HUES64 (cell line): ENCODE results near the gene ABT1.

Source experiments
- H3K27ac ChIP-seq: 2 replicates; pipeline ENCODE4 v1.7.0; 2013; ENCODE audit warnings: low read depth, low read length, inconsistent platforms
- H3K27me3 ChIP-seq: 2 replicates; pipeline ENCODE4 v1.6.1; 2013; ENCODE audit warnings: mild to moderate bottlenecking, low read length; ENCODE audit not compliant: insufficient read depth
- H3K36me3 ChIP-seq: 2 replicates; pipeline ENCODE4 v1.6.1; 2013; ENCODE audit warnings: mild to moderate bottlenecking, low read length; ENCODE audit not compliant: insufficient read depth
- H3K4me1 ChIP-seq: 2 replicates; pipeline ENCODE4 v1.6.1; 2013; ENCODE audit warnings: mild to moderate bottlenecking, low read length, moderate library complexity; ENCODE audit not compliant: insufficient read depth
- H3K4me3 ChIP-seq: 2 replicates; pipeline ENCODE4 v1.5.1; 2013; ENCODE audit warnings: mild to moderate bottlenecking, low read length, moderate library complexity
- H3K9ac ChIP-seq: 2 replicates; pipeline ENCODE4 v1.6.1; 2013; ENCODE audit warnings: mild to moderate bottlenecking, low read depth, low read length
- H3K9me3 ChIP-seq: 2 replicates; pipeline ENCODE4 v1.6.1; 2013; ENCODE audit warnings: low read depth, low read length; ENCODE audit not compliant: insufficient read depth
- WGBS: fragments of 150-250, 120-280 bp; methylation state at CpG from one replicate; pipeline ENCODE4 v1.1.7; 2013; ENCODE audit warnings: missing lambda C conversion rate; 5-methylcytosine and 5-hydroxymethylcytosine counted together

Gene ABT1

DNA sequence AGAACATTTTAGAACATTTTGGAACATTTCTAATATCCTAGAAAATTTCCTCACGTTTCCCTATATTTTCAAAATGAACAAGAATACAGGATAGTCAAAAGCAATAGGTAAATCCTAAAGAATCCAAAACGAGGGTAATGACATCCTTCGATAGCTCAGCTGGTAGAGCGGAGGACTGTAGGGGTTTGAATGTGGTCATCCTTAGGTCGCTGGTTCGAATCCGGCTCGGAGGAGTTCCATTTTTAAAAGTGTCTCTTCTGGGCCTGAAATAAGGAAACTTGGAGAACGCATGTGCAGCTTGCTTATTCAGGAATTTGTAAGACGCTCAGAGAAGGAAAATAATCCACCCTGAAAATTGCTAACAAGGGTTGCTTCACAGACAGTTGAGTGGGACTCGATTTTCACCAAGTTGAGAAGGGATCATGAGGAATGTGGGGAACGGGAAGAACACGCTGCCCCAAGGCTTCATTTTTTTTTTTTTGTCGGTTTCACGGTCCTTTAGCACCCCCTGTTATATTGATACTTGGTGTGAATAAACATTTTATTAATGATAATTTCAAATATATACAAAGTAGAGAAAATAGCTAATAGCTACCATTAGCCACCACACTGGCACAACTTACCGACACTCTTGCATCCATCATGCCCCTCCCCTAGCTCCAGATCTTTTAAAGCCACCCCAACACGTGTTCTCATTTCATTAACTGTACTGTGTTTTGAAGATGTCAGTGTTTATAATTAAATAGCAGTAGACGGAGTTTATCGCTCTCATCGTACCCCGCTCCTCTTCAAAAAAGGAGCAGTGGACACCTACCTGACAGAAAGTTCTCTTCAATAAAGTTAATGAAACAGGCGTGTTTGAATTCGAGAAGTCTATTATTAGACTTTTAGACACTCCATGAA is 1.8 kb upstream of the ABT1 start:
- Histone ChIP-seq H3K4me3 (peak overlapping the region; percentile 87), H3K27ac (no peak overlapping the region), H3K9ac (no peak overlapping the region), H3K9me3 (no peaks in the 10 kb centered on the region), H3K36me3 (peaks cover 20% of the 10 kb centered on the region), H3K27me3 (no peaks in the 10 kb centered on the region; the same call in 1 of the 2 replicates), H3K4me1 (0 out of 2 replicates have a peak, but pooled peaks cover 2% of the 10 kb centered on the region)
- WGBS: 11% methylated on average over 18 of the region's 23 CpGs

DNA sequence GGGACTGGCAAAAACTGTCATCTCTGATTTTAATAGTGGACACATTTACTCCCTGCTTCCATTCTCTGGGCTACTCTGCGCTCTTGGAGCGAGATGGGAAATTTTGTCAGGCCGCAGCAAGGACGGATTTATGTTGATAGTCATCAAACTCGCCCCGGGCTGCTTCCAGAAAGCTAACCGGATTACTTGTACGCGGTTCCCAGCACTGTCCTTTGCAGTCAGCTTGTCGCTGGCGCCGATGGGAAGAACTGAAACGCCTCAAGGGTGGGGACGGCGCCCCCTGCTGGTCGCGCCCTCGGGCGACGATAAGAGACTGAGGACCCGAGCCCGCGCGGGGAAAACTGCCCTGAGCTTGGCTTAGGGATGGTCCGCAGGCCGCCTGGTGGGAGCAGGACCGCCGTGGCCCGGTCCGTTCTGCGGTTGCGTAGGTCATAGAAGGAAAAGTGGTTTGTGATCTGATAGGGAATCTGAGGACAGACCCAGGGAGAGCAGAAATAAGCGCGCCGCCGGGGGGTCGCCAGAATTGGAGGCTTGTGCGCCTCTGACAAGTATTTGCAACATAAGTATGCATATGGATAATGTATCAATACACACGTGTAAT is 984 bp upstream of the ABT1 start:
- peak overlapping the region; percentile 87 for H3K4me3 ChIP-seq
- 2% methylated on average over 37 of the region's 39 CpGs for WGBS
- no peak overlapping the region for H3K27ac ChIP-seq
- no peaks in the 10 kb centered on the region; the same call in 1 of the 2 replicates for H3K27me3 ChIP-seq
- H3K9ac ChIP-seq: no peak overlapping the region
- peaks cover 21% of the 10 kb centered on the region for H3K36me3 ChIP-seq
- 0 out of 2 replicates have a peak, but pooled peaks cover 2% of the 10 kb centered on the region for H3K4me1 ChIP-seq
- H3K9me3 ChIP-seq: no peaks in the 10 kb centered on the region

DNA sequence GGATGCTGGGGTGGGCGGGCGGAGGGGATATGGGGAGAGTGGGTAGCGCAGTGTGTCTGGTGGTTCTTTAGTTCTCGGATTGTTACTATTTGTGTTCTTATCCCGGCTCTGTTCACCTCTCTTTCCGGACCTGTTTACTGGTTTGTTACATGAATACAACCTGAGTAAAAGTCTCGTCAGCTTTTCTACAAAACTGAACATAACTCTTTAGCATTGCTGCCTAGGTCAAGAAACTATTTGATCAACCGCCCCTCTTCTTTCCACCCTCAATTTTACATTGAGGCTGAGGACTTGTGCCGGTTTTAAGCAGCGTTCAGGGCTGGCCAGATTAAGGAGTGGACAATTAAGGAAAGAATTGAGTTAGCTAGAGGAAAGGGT is 625 bp downstream of the ABT1 start:
- Histone ChIP-seq H3K27me3 (no peaks in the 10 kb centered on the region; the same call in 1 of the 2 replicates), H3K9me3 (no peaks in the 10 kb centered on the region), H3K36me3 (peaks cover 21% of the 10 kb centered on the region), H3K4me1 (0 out of 2 replicates have a peak, but pooled peaks cover 2% of the 10 kb centered on the region), H3K9ac (peak overlapping the region; percentile 79), H3K27ac (no peak overlapping the region), H3K4me3 (peak overlapping the region; percentile 87)
- WGBS: 9% methylated on average over 10 of the region's 10 CpGs

DNA sequence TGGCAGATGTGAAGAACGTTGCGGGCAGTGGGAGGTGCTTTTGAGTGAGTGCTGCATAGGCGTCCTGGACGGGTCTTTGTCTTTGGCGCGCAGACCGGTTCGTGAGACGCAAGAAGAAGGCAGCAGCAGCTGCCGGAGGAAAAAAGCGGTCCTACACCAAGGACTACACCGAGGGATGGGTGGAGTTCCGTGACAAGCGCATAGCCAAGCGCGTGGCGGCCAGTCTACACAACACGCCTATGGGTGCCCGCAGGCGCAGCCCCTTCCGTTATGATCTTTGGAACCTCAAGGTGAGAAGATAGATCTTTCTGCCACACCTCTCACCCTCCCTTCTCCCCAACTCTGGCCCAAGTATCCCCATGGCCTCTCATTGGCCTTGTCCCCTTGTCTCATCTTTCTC is 1.1 kb downstream of the ABT1 start:
- no peaks in the 10 kb centered on the region for H3K9me3 ChIP-seq
- H3K27me3 ChIP-seq: no peaks in the 10 kb centered on the region; the same call in 1 of the 2 replicates
- WGBS: 85% methylated on average over 21 of the region's 21 CpGs
- no peak overlapping the region for H3K27ac ChIP-seq
- peak overlapping the region; percentile 79; the same call in 1 of the 2 replicates for H3K9ac ChIP-seq
- 0 out of 2 replicates have a peak, but pooled peaks cover 2% of the 10 kb centered on the region for H3K4me1 ChIP-seq
- peaks cover 21% of the 10 kb centered on the region for H3K36me3 ChIP-seq
- peak overlapping the region; percentile 87 for H3K4me3 ChIP-seq

DNA sequence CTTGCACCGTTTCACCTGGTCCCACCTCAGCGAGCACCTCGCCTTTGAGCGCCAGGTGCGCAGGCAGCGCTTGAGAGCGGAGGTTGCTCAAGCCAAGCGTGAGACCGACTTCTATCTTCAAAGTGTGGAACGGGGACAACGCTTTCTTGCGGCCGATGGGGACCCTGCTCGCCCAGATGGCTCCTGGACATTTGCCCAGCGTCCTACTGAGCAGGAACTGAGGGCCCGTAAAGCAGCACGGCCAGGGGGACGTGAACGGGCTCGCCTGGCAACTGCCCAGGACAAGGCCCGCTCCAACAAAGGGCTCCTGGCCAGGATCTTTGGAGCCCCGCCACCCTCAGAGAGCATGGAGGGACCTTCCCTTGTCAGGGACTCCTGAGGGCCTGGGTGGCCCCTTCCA is 1.5 kb downstream of the ABT1 start:
- Histone ChIP-seq H3K27me3 (no peaks in the 10 kb centered on the region; the same call in 1 of the 2 replicates), H3K27ac (no peak overlapping the region), H3K4me1 (0 out of 2 replicates have a peak, but pooled peaks cover 2% of the 10 kb centered on the region), H3K4me3 (peak overlapping the region; percentile 87; the same call in 1 of the 2 replicates), H3K9me3 (no peaks in the 10 kb centered on the region), H3K36me3 (peaks cover 21% of the 10 kb centered on the region), H3K9ac (no peak overlapping the region)
- WGBS: 95% methylated on average over 22 of the region's 22 CpGs

DNA sequence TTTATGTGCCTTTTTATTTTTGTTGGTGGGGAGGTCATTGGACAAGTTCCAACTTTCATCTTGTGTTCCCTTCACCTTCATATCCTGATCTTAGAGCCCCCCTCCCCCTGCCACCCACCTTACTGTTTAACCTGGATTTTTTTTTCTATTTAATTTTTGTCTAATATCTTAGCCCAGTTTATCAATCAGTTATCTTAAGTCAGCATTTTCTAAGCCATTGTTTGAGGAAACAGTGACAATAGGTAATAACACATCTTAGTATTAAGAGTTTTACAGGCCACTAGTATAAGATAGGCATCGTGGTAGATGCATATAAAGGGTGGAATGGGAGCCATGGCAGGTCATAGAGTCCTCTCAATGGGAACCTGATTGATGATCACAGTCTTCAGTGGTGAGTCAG is 2.4 kb downstream of the ABT1 start:
- no peak overlapping the region for H3K9ac ChIP-seq
- no peak overlapping the region for H3K27ac ChIP-seq
- WGBS: 88% methylated on average over 1 of the region's 1 CpG
- no peak overlapping the region for H3K4me3 ChIP-seq
- 0 out of 2 replicates have a peak, but pooled peaks cover 2% of the 10 kb centered on the region for H3K4me1 ChIP-seq
- peaks cover 21% of the 10 kb centered on the region for H3K36me3 ChIP-seq
- no peaks in the 10 kb centered on the region for H3K9me3 ChIP-seq
- H3K27me3 ChIP-seq: no peaks in the 10 kb centered on the region

DNA sequence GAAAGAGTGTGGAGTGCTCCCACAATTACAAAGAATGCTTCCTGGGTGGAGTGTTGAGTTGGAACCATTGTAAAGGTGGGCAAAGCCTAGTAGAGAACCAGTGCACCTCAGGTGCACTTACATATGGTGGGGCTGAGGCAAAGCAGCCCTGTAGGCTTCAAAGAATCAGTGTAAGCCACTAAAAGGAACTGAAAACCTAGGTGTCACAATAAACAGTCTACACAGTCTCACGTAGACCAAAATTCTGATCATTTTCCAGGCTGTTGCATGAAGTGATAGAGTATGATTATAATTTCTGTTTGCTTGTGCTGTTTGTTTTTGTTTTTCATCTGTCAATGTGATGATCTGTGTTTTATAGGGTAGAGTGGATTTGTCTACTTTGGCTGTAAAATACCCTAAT is 2.8 kb downstream of the ABT1 start:
- no peak overlapping the region for H3K9ac ChIP-seq
- H3K4me3 ChIP-seq: no peak overlapping the region
- no peaks in the 10 kb centered on the region for H3K9me3 ChIP-seq
- peaks cover under 1% of the 10 kb centered on the region; the same call in 1 of the 2 replicates for H3K27me3 ChIP-seq
- H3K36me3 ChIP-seq: peaks cover 21% of the 10 kb centered on the region
- no peak overlapping the region for H3K27ac ChIP-seq
- WGBS: 97% methylated on average over 1 of the region's 1 CpG
- H3K4me1 ChIP-seq: 0 out of 2 replicates have a peak, but pooled peaks cover 2% of the 10 kb centered on the region

DNA sequence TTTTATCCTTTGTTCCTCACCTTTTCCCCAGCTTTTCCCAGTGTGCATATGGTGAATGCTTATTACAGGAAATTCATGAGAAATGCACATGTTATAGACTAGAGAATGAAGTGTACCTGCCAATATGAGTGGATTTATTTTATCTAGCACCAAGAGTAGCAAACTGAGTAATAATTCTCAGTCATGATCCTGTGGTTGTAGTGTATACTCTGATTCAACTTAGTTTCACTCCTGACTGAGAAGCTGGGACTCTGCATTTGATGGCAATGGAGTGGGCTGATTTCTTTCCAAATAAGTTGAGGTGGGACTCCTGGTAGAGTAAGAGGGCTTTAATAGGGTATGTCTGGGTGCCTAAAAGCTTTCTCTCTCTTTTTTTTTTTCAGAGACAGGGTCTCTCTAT is 4.0 kb downstream of the ABT1 start:
- peaks cover 21% of the 10 kb centered on the region for H3K36me3 ChIP-seq
- 0 out of 2 replicates have a peak, but pooled peaks cover 2% of the 10 kb centered on the region for H3K4me1 ChIP-seq
- H3K27me3 ChIP-seq: peaks cover 6% of the 10 kb centered on the region; the same call in 1 of the 2 replicates
- no peak overlapping the region for H3K9ac ChIP-seq
- H3K4me3 ChIP-seq: no peak overlapping the region
- H3K27ac ChIP-seq: no peak overlapping the region
- no peaks in the 10 kb centered on the region for H3K9me3 ChIP-seq

DNA sequence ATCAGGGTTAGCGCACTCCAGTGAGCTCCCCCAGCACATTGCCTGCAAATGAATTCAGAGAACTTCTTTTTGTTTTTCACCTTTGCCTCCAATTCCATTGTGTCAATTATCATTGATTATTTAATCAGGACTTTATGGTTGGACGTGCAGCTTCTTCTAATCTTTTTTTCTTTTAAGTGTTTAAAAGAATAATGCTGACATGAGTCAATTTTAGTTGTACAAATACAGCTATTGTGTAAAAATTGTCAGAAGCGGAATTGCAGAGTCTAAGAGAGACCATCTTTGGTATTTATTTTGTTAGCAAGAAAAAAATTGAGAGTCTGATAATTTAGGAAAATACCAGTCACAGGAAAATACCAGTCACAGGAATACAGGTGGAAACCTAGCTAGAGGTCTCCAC is 5.5 kb downstream of the ABT1 start:
- 92% methylated on average over 3 of the region's 3 CpGs for WGBS

DNA sequence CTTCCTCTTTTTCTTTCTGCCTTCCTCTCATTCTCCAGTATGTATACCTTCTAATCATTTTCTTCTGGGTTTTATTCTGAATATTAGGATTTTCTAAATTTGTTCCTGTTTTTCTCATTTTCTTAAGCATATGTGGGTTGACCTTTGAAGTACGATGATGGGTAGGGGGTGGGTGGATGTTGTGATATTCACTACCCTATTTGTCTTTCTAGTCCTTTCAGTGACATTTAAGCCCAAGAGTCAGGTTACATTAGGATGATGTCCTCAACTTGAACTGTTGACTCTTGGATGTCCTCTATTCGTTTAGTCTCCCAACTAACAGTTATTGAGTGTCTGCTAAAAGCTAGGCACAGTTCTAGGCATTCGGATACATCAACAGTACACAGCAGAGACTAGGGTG is 7.3 kb downstream of the ABT1 start:
- H3K9ac ChIP-seq: no peak overlapping the region
- peaks cover 13% of the 10 kb centered on the region; the same call in 1 of the 2 replicates for H3K27me3 ChIP-seq
- WGBS: 81% methylated on average over 1 of the region's 3 CpGs
- peaks cover 10% of the 10 kb centered on the region for H3K36me3 ChIP-seq
- H3K27ac ChIP-seq: no peak overlapping the region
- H3K4me3 ChIP-seq: no peak overlapping the region
- H3K4me1 ChIP-seq: no peaks in the 10 kb centered on the region
- H3K9me3 ChIP-seq: no peaks in the 10 kb centered on the region

More for the DNA sequence above, 5.5 kb downstream of the ABT1 start:
- Histone ChIP-seq H3K27ac (no peak overlapping the region), H3K4me3 (no peak overlapping the region), H3K36me3 (peaks cover 21% of the 10 kb centered on the region), H3K4me1 (0 out of 2 replicates have a peak, but pooled peaks cover 2% of the 10 kb centered on the region), H3K27me3 (peaks cover 13% of the 10 kb centered on the region; the same call in 1 of the 2 replicates), H3K9ac (no peak overlapping the region), H3K9me3 (no peaks in the 10 kb centered on the region)

DNA sequence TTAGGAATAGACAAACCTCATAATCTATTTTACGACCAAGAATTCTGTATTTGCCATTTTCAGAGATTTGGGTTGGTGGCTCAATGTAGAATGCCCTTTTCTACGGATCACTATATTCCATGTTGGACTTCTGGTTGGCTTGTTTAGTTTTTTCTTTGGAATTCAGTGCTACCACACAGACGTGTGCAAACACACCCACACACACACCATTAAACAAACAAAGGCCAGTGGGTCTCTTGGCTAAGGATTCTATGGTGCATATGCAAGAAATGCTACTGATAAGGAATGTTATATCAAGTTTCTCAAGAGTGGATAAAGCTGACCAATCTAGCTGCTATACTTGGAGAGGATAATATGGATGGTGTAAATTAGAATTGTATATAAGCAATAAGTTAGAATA is 8.0 kb downstream of the ABT1 start:
- Histone ChIP-seq H3K9me3 (no peaks in the 10 kb centered on the region), H3K27me3 (peaks cover 21% of the 10 kb centered on the region; the same call in 1 of the 2 replicates), H3K4me1 (no peaks in the 10 kb centered on the region), H3K36me3 (peaks cover 2% of the 10 kb centered on the region; the same call in 1 of the 2 replicates), H3K4me3 (no peak overlapping the region), H3K9ac (no peak overlapping the region), H3K27ac (no peak overlapping the region)
- 80% methylated on average over 3 of the region's 3 CpGs for WGBS
